Loucy (cell line): ENCODE measurements around the gene SCMH1.

ENCODE experiments used
- H2AFZ ChIP-seq: fragments of 200-600 bp; sonication (generic); 2 replicates; pipeline ENCODE4 v1.6.0; 2016; ENCODE audit warnings: antibody characterized with exemption, mild to moderate bottlenecking, low read length, moderate library complexity
- H3F3A ChIP-seq: fragments of 200-600 bp; 2 replicates; pipeline ENCODE4 v1.6.0; 2016; ENCODE audit warnings: antibody characterized with exemption, low read depth, mild to moderate bottlenecking
- H3K27me3 ChIP-seq: fragments of 200-600 bp; sonication (generic); 2 replicates; pipeline ENCODE4 v1.6.1; 2014; ENCODE audit warnings: low read length, mild to moderate bottlenecking; ENCODE audit not compliant: insufficient read depth, poor library complexity, severe bottlenecking
- H3K36me3 ChIP-seq: fragments of 200-600 bp; sonication (generic); 2 replicates; pipeline ENCODE4 v1.6.1; 2016; ENCODE audit warnings: low read length; ENCODE audit not compliant: insufficient read depth
- H3K4me1 ChIP-seq: fragments of 200-600 bp; sonication (generic); 2 replicates; pipeline ENCODE4 v1.5.1; 2014; ENCODE audit warnings: low read length, mild to moderate bottlenecking; ENCODE audit not compliant: insufficient read depth, poor library complexity, severe bottlenecking
- H3K4me2 ChIP-seq: fragments of 200-600 bp; sonication (generic); 2 replicates; pipeline ENCODE4 v1.6.0; 2014; ENCODE audit warnings: antibody characterized with exemption, low read length, low read depth, mild to moderate bottlenecking; ENCODE audit not compliant: poor library complexity, severe bottlenecking
- H3K4me3 ChIP-seq: fragments of 200-600 bp; sonication (generic); 2 replicates; pipeline ENCODE4 v1.5.1; 2014; ENCODE audit warnings: low read length, mild to moderate bottlenecking, mixed read lengths; ENCODE audit not compliant: poor library complexity, severe bottlenecking
- H3K79me2 ChIP-seq: fragments of 200-600 bp; sonication (generic); 2 replicates; pipeline ENCODE4 v1.6.1; 2014; ENCODE audit warnings: low read length; ENCODE audit not compliant: insufficient read depth
- H3K9ac ChIP-seq: fragments of 200-600 bp; sonication (generic); 2 replicates; pipeline ENCODE4 v1.6.0; 2014; ENCODE audit warnings: mild to moderate bottlenecking, low read depth, low read length, moderate library complexity; ENCODE audit not compliant: poor library complexity, severe bottlenecking
- H3K9me2 ChIP-seq: fragments of 200-600 bp; sonication (generic); replicated peaks from 2 replicates; pipeline ENCODE4 v1.6.1; 2016; ENCODE audit warnings: low read depth, low read length, mixed read lengths
- H3K9me3 ChIP-seq: fragments of 200-600 bp; sonication (generic); 2 replicates; pipeline ENCODE4 v1.6.1; 2014; ENCODE audit warnings: mild to moderate bottlenecking, antibody characterized with exemption, low read length, low read depth; ENCODE audit not compliant: insufficient read depth
- H4K20me1 ChIP-seq: fragments of 200-600 bp; sonication (generic); 2 replicates; pipeline ENCODE4 v1.6.0; 2014; ENCODE audit warnings: antibody characterized with exemption, low read length, mild to moderate bottlenecking; ENCODE audit not compliant: insufficient read depth, poor library complexity, severe bottlenecking
- EZH2phosphoT487 ChIP-seq: fragments of 200-600 bp; IDR thresholded peaks from 2 replicates; pipeline ENCODE4 v1.6.1; 2018; ENCODE audit warnings: antibody characterized with exemption, mild to moderate bottlenecking, moderate library complexity, borderline replicate concordance
- TF ChIP-seq, protein P1 (sequence below): fragments of 200-600 bp; sonication (generic); conservative IDR thresholded peaks from 2 replicates; pipeline ENCODE4 v1.5.1; 2014; ENCODE audit warnings: mild to moderate bottlenecking, antibody characterized with exemption, low read length

SCMH1 gene

DNA sequence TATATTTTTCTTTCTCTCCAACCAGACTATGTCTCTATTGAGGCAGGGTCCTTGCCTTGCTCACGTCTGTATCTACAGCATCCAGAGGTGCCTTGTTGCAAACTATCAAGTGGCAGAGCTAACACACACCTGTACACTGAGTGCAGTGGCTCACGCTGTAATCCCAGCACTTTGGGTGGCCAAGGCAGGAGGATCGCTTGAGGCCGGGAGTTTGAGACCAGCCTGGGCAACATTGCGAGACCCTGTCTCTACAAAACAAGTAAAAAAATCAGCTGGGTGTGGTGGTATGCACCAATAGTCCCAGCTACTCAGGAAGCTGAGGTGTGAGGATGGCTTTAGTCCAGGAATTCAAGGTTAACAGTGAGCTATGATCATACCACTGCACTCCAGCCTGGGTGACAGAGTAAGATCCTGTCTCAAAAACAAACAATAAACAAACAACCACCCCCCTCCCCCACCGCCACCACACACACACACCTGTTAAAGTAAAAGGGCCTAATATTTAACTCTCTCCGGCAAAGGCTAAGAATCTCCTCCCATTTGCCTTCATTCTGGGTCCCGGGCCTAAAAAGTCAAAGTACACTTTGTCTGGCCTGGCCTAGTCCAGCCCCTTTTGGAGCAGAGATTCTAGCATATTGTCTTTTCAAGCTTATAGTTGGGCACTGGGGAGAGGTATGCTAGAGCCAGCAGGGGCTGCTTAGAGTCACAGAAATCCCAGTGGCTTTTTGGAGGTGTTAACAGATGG is 211.1 kb downstream of the SCMH1 start:
- H3K79me2 ChIP-seq = no peaks in the 10 kb centered on the region
- H3K4me3 ChIP-seq = no peak overlapping the region
- no peaks in the 10 kb centered on the region for H3K9me3 ChIP-seq
- no peaks in the 10 kb centered on the region for H3K4me1 ChIP-seq
- TF ChIP-seq, protein P1, sequence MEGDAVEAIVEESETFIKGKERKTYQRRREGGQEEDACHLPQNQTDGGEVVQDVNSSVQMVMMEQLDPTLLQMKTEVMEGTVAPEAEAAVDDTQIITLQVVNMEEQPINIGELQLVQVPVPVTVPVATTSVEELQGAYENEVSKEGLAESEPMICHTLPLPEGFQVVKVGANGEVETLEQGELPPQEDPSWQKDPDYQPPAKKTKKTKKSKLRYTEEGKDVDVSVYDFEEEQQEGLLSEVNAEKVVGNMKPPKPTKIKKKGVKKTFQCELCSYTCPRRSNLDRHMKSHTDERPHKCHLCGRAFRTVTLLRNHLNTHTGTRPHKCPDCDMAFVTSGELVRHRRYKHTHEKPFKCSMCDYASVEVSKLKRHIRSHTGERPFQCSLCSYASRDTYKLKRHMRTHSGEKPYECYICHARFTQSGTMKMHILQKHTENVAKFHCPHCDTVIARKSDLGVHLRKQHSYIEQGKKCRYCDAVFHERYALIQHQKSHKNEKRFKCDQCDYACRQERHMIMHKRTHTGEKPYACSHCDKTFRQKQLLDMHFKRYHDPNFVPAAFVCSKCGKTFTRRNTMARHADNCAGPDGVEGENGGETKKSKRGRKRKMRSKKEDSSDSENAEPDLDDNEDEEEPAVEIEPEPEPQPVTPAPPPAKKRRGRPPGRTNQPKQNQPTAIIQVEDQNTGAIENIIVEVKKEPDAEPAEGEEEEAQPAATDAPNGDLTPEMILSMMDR = no peak
- TF ChIP-seq EZH2phosphoT487 = no peak
- no peak overlapping the region for H3K9ac ChIP-seq
- no peaks in the 10 kb centered on the region for H3K9me2 ChIP-seq
- no peak overlapping the region for H3K4me2 ChIP-seq
- no peak overlapping the region for H2AFZ ChIP-seq
- no peaks in the 10 kb centered on the region for H4K20me1 ChIP-seq
- H3F3A ChIP-seq = no peaks in the 10 kb centered on the region
- H3K27me3 ChIP-seq = no peaks in the 10 kb centered on the region
- peaks cover 84% of the 10 kb centered on the region for H3K36me3 ChIP-seq

- no peak overlapping the region for H2AFZ ChIP-seq
- no peak overlapping the region for H3K4me3 ChIP-seq
- H3K9ac ChIP-seq = no peak overlapping the region
- no peaks in the 10 kb centered on the region for H3K9me3 ChIP-seq
- no peaks in the 10 kb centered on the region for H3K4me1 ChIP-seq
- no peaks in the 10 kb centered on the region for H3K79me2 ChIP-seq
- H3K9me2 ChIP-seq = no peaks in the 10 kb centered on the region
- no peaks in the 10 kb centered on the region for H3F3A ChIP-seq
- no peaks in the 10 kb centered on the region for H3K27me3 ChIP-seq
- no peaks in the 10 kb centered on the region for H4K20me1 ChIP-seq
- H3K36me3 ChIP-seq = peaks cover 64% of the 10 kb centered on the region
- no peak for TF ChIP-seq EZH2phosphoT487
- TF ChIP-seq, protein P1 = no peak
- H3K4me2 ChIP-seq = no peak overlapping the region
Measured at GRCh38 chr1:41028034-41028642, 214.0 kb downstream of the SCMH1 start.

GRCh38 chr1:41025979-41026819 is 215.9 kb downstream of the SCMH1 start:
- no peak overlapping the region for H2AFZ ChIP-seq
- no peak overlapping the region for H3K9ac ChIP-seq
- H3K9me2 ChIP-seq = no peaks in the 10 kb centered on the region
- no peaks in the 10 kb centered on the region for H4K20me1 ChIP-seq
- TF ChIP-seq, protein P1 = no peak
- TF ChIP-seq EZH2phosphoT487 = no peak
- H3K4me3 ChIP-seq = no peak overlapping the region
- H3F3A ChIP-seq = no peaks in the 10 kb centered on the region
- no peaks in the 10 kb centered on the region for H3K79me2 ChIP-seq
- H3K36me3 ChIP-seq = peaks cover 47% of the 10 kb centered on the region
- peaks cover 9% of the 10 kb centered on the region for H3K4me1 ChIP-seq
- H3K9me3 ChIP-seq = no peaks in the 10 kb centered on the region
- H3K4me2 ChIP-seq = no peak overlapping the region
- H3K27me3 ChIP-seq = no peaks in the 10 kb centered on the region
